SK-N-SH (cell line): Measurements from ENCODE around the gene ITGA2. TPM values are rescaled to one million over a fixed set of nuclear protein-coding genes. Genes with fewer than 3 reads are reported as not detected.

Source experiments
- CTCF ChIA-PET: fragments of 300-600, 350-600 bp; formaldehyde crosslinking; extraction: SDS; loops from one replicate; lab custom pipeline; 2021; lab: Yijun Ruan, JAX
- POLR2A ChIA-PET: fragments of 350-600 bp; sonication (Branson Sonifier 250); formaldehyde crosslinking; extraction: SDS; loops from one replicate; lab custom pipeline; 2020; ENCODE audit warnings: antibody characterized with exemption, inconsistent platforms; lab: Yijun Ruan, JAX
- DNase-seq: peaks from one replicate; pipeline ENCODE4 v3.0.0; 2012
- H2AFZ ChIP-seq: fragments of 200-600 bp; sonication (generic); 2 replicates; pipeline ENCODE4 v1.8.1; 2016; ENCODE audit warnings: antibody characterized with exemption, mild to moderate bottlenecking, low read depth
- H3F3A ChIP-seq: fragments of 200-600 bp; sonication (generic); replicated peaks from 2 replicates; pipeline ENCODE3; 2016; ENCODE audit warnings: antibody characterized with exemption, mild to moderate bottlenecking; ENCODE audit not compliant: insufficient read depth
- H3K27ac ChIP-seq, 2 experiments: fragments of 200-500 bp in 1 of 2; fragments of 200-600 bp in 1 of 2; sonication (Bioruptor generic) in 1 of 2; sonication (generic), shearing (Covaris generic) in 1 of 2; 2 replicates each; pipeline versions ENCODE4 v1.5.1 to v1.6.1; 2014 to 2016; ENCODE audit warnings: low read depth in 2 of 2, inconsistent platforms in 1 of 2, low read length in 1 of 2, mild to moderate bottlenecking in 1 of 2, mixed read lengths in 1 of 2
- H3K27me3 ChIP-seq: fragments of 200-600 bp; sonication (generic), shearing (Covaris generic); 2 replicates; pipeline ENCODE4 v1.6.1; 2016; ENCODE audit warnings: mixed run types; ENCODE audit not compliant: insufficient read depth
- H3K36me3 ChIP-seq, 2 experiments: fragments of 200-500 bp in 1 of 2; fragments of 200-600 bp in 1 of 2; sonication (Bioruptor generic) in 1 of 2; sonication (generic) in 1 of 2; replicated peaks in 1 of 2; 2 replicates each; pipeline versions ENCODE3 to v1.5.1; 2014 to 2016; ENCODE audit warnings: low read length in 1 of 2, mild to moderate bottlenecking in 1 of 2; ENCODE audit not compliant: insufficient read depth in 2 of 2, control insufficient read depth in 1 of 2
- H3K4me1 ChIP-seq, 2 experiments: fragments of 200-500 bp in 1 of 2; fragments of 200-600 bp in 1 of 2; sonication (Bioruptor generic) in 1 of 2; sonication (generic), shearing (Covaris generic) in 1 of 2; 2 replicates each; pipeline versions ENCODE4 v1.5.1 to v1.6.1; 2014 to 2016; ENCODE audit warnings: low read depth in 1 of 2, low read length in 1 of 2, mixed run types in 1 of 2; ENCODE audit not compliant: insufficient read depth in 2 of 2, control insufficient read depth in 1 of 2
- H3K4me2 ChIP-seq: fragments of 200-600 bp; sonication (generic), shearing (Covaris generic); 2 replicates; pipeline ENCODE4 v1.6.1; 2017; ENCODE audit warnings: mixed run types
- H3K4me3 ChIP-seq, 2 experiments: fragments of 200-500 bp in 1 of 2; fragments of 200-600 bp in 1 of 2; sonication (Bioruptor generic) in 1 of 2; sonication (generic), shearing (Covaris generic) in 1 of 2; 2 replicates each; pipeline versions ENCODE4 v1.5.1 to v1.8.1; 2014 to 2016; ENCODE audit warnings: low read depth in 2 of 2, inconsistent platforms in 1 of 2, low read length in 1 of 2, mild to moderate bottlenecking in 1 of 2, mixed read lengths in 1 of 2, moderate library complexity in 1 of 2
- H3K79me2 ChIP-seq: fragments of 200-600 bp; sonication (generic); 2 replicates; pipeline ENCODE4 v1.8.1; 2017; ENCODE audit warnings: mild to moderate bottlenecking; ENCODE audit not compliant: insufficient read depth
- H3K9ac ChIP-seq: fragments of 200-600 bp; sonication (generic); 2 replicates; pipeline ENCODE4 v1.6.1; 2017; ENCODE audit warnings: mixed run types
- H3K9me2 ChIP-seq: fragments of 200-600 bp; sonication (generic); 2 replicates; pipeline ENCODE4 v1.6.1; 2017; ENCODE audit warnings: mixed run types
- H3K9me3 ChIP-seq: fragments of 200-600 bp; sonication (generic); 2 replicates; pipeline ENCODE4 v1.6.1; 2017; ENCODE audit warnings: mixed run types, mild to moderate bottlenecking, moderate library complexity
- H4K20me1 ChIP-seq: fragments of 200-600 bp; sonication (generic); 2 replicates; pipeline ENCODE4 v1.6.1; 2017; ENCODE audit warnings: mild to moderate bottlenecking, mixed run types; ENCODE audit not compliant: insufficient read depth
- CHD2 ChIP-seq: fragments of 150-350 bp; IDR thresholded peaks from 2 replicates; pipeline ENCODE4 v1.6.1; 2018; ENCODE audit warnings: low read length; ENCODE audit not compliant: partially characterized antibody
- EP300 ChIP-seq, 2 experiments: IDR thresholded peaks; 2 replicates each; pipeline versions ENCODE4 v1.4.0 to v1.6.1; 2012; ENCODE audit warnings: borderline replicate concordance in 1 of 2, low read depth in 1 of 2, low read length in 1 of 2
- EZH2phosphoT487 ChIP-seq: fragments of 200-600 bp; sonication (generic); IDR thresholded peaks from 2 replicates; pipeline ENCODE4 v1.6.1; 2017; ENCODE audit warnings: low read depth, mixed run types, mild to moderate bottlenecking, antibody characterized with exemption, moderate library complexity, borderline replicate concordance
- FOXJ3 ChIP-seq: sonication (generic); formaldehyde crosslinking; IDR thresholded peaks from 2 replicates; pipeline ENCODE4 v1.5.1; 2020; ENCODE audit warnings: mild to moderate bottlenecking, missing genetic modification reagents
- FOXM1 ChIP-seq: IDR thresholded peaks from 2 replicates; pipeline ENCODE4 v1.4.0; 2012; ENCODE audit warnings: low read depth, mild to moderate bottlenecking
- GABPA ChIP-seq: IDR thresholded peaks from 2 replicates; pipeline ENCODE4 v1.4.0; 2012; ENCODE audit warnings: low read depth, mild to moderate bottlenecking
- MAX ChIP-seq: IDR thresholded peaks from 2 replicates; pipeline ENCODE4 v1.4.0; 2012; ENCODE audit warnings: low read depth
- NFIC ChIP-seq: IDR thresholded peaks from 2 replicates; pipeline ENCODE4 v1.4.0; 2012; ENCODE audit warnings: borderline replicate concordance
- NRF1 ChIP-seq: IDR thresholded peaks from 2 replicates; pipeline ENCODE4 v1.6.1; 2012; ENCODE audit warnings: low read depth, mild to moderate bottlenecking, low read length
- PBX3 ChIP-seq: IDR thresholded peaks from 2 replicates; pipeline ENCODE4; 2012
- RXRA ChIP-seq: IDR thresholded peaks from 2 replicates; pipeline ENCODE4 v1.4.0; 2012; ENCODE audit warnings: low read depth, mild to moderate bottlenecking, borderline replicate concordance
- TAF1 ChIP-seq: IDR thresholded peaks from 2 replicates; pipeline ENCODE4 v1.6.1; 2012; ENCODE audit warnings: low read depth, mild to moderate bottlenecking, low read length, moderate library complexity, borderline replicate concordance
- USF2 ChIP-seq: fragments of 150-350 bp; IDR thresholded peaks from 2 replicates; pipeline ENCODE4 v1.6.1; 2017; ENCODE audit warnings: antibody characterized with exemption, low read length, low read depth, borderline replicate concordance
- YY1 ChIP-seq: IDR thresholded peaks from 2 replicates; pipeline ENCODE4 v1.4.0; 2012; ENCODE audit warnings: low read depth, mild to moderate bottlenecking
- WGBS: methylation state at CpG from one replicate; pipeline ENCODE4 v1.1.6; 2017; ENCODE audit warnings: low lambda C conversion rate; 5-methylcytosine and 5-hydroxymethylcytosine counted together
- polyA plus RNA-seq, 3 experiments: library from polyadenylated mRNA; depleted of rRNA; stranded (reverse); fragments of >200 nt; gene quantifications; 2 replicates each; pipeline ENCODE4 v1.2.3, GENCODE V29; 2012
- TF ChIP-seq, protein P1 (sequence below): IDR thresholded peaks from 2 replicates; pipeline ENCODE4 v1.4.0; 2012; ENCODE audit warnings: low read depth, borderline replicate concordance
- TF ChIP-seq, protein P2 (sequence below): IDR thresholded peaks from 2 replicates; pipeline ENCODE4 v1.6.1; 2012; ENCODE audit warnings: mild to moderate bottlenecking, low read depth, low read length, moderate library complexity
- TF ChIP-seq, protein P3 (sequence below): fragments of 200-600 bp; sonication (generic); IDR thresholded peaks from 2 replicates; pipeline ENCODE4 v1.6.1; 2017; ENCODE audit warnings: antibody characterized with exemption, mild to moderate bottlenecking, moderate library complexity
- TF ChIP-seq, protein P4 (sequence below): IDR thresholded peaks from 2 replicates; pipeline ENCODE4 v1.4.0; 2012; ENCODE audit warnings: low read depth, borderline replicate concordance

The ITGA2 gene
- polyA plus RNA-seq, 1 of the 3 experiments (the other 2 are of a cell fraction), result 38.2 TPM

DNA sequence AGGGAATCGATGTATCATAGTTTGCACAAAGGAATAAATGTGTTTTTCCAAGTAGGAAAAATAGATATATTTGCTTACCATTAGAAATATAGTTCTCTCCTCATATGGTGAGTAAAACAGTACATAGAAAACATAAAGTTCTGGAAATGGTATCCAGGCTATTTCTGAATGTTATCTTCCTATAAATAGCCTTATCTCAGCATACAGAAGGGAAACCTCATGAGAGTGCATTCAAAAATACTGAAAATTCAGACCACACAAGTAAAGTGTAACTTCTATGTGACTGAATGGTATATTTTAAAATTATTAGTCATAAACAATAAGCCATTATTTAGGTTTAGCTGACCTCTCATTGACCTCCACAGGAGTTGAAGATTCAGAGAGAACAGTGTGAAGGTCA lies 76.9 kb downstream of the ITGA2 start:
- no peak for TF ChIP-seq FOXM1
- TF ChIP-seq NRF1, result no peak
- TF ChIP-seq EP300 (IDR thresholded peaks at IDR 0.05; ENCODE audit: borderline replicate concordance in 1 of 2, low read depth in 1 of 2, low read length in 1 of 2), result no peak
- no peak for TF ChIP-seq FOXJ3
- TF ChIP-seq MAX, result no peak
- TF ChIP-seq NFIC, result no peak
- TF ChIP-seq EZH2phosphoT487, result no peak
- TF ChIP-seq, protein P1, sequence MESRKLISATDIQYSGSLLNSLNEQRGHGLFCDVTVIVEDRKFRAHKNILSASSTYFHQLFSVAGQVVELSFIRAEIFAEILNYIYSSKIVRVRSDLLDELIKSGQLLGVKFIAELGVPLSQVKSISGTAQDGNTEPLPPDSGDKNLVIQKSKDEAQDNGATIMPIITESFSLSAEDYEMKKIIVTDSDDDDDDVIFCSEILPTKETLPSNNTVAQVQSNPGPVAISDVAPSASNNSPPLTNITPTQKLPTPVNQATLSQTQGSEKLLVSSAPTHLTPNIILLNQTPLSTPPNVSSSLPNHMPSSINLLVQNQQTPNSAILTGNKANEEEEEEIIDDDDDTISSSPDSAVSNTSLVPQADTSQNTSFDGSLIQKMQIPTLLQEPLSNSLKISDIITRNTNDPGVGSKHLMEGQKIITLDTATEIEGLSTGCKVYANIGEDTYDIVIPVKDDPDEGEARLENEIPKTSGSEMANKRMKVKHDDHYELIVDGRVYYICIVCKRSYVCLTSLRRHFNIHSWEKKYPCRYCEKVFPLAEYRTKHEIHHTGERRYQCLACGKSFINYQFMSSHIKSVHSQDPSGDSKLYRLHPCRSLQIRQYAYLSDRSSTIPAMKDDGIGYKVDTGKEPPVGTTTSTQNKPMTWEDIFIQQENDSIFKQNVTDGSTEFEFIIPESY, result no peak
- TF ChIP-seq TAF1, result no peak
- no peak for TF ChIP-seq CHD2
- no peak for TF ChIP-seq GABPA
- no peak for TF ChIP-seq YY1
- TF ChIP-seq PBX3, result no peak
- TF ChIP-seq, protein P2, sequence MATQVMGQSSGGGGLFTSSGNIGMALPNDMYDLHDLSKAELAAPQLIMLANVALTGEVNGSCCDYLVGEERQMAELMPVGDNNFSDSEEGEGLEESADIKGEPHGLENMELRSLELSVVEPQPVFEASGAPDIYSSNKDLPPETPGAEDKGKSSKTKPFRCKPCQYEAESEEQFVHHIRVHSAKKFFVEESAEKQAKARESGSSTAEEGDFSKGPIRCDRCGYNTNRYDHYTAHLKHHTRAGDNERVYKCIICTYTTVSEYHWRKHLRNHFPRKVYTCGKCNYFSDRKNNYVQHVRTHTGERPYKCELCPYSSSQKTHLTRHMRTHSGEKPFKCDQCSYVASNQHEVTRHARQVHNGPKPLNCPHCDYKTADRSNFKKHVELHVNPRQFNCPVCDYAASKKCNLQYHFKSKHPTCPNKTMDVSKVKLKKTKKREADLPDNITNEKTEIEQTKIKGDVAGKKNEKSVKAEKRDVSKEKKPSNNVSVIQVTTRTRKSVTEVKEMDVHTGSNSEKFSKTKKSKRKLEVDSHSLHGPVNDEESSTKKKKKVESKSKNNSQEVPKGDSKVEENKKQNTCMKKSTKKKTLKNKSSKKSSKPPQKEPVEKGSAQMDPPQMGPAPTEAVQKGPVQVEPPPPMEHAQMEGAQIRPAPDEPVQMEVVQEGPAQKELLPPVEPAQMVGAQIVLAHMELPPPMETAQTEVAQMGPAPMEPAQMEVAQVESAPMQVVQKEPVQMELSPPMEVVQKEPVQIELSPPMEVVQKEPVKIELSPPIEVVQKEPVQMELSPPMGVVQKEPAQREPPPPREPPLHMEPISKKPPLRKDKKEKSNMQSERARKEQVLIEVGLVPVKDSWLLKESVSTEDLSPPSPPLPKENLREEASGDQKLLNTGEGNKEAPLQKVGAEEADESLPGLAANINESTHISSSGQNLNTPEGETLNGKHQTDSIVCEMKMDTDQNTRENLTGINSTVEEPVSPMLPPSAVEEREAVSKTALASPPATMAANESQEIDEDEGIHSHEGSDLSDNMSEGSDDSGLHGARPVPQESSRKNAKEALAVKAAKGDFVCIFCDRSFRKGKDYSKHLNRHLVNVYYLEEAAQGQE, result no peak
- no peak for TF ChIP-seq USF2
- no peak for TF ChIP-seq RXRA
- TF ChIP-seq, protein P3, sequence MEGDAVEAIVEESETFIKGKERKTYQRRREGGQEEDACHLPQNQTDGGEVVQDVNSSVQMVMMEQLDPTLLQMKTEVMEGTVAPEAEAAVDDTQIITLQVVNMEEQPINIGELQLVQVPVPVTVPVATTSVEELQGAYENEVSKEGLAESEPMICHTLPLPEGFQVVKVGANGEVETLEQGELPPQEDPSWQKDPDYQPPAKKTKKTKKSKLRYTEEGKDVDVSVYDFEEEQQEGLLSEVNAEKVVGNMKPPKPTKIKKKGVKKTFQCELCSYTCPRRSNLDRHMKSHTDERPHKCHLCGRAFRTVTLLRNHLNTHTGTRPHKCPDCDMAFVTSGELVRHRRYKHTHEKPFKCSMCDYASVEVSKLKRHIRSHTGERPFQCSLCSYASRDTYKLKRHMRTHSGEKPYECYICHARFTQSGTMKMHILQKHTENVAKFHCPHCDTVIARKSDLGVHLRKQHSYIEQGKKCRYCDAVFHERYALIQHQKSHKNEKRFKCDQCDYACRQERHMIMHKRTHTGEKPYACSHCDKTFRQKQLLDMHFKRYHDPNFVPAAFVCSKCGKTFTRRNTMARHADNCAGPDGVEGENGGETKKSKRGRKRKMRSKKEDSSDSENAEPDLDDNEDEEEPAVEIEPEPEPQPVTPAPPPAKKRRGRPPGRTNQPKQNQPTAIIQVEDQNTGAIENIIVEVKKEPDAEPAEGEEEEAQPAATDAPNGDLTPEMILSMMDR, result no peak
- TF ChIP-seq, protein P4, sequence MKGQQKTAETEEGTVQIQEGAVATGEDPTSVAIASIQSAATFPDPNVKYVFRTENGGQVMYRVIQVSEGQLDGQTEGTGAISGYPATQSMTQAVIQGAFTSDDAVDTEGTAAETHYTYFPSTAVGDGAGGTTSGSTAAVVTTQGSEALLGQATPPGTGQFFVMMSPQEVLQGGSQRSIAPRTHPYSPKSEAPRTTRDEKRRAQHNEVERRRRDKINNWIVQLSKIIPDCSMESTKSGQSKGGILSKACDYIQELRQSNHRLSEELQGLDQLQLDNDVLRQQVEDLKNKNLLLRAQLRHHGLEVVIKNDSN, result no peak
- no peak overlapping the region for H2AFZ ChIP-seq
- peaks cover 0 to 10% of the 10 kb centered on the region in 2 experiments; a peak in 1 of 4 replicates for H3K4me1 ChIP-seq
- ChIA-PET POLR2A (no interaction called here), CTCF (no interaction called here)
- H4K20me1 ChIP-seq, result no peaks in the 10 kb centered on the region
- H3K4me3 ChIP-seq, result no peak overlapping the region
- WGBS, result 100% methylated on average over 1 of the region's 1 CpG
- no peaks in the 10 kb centered on the region for H3K9me3 ChIP-seq
- 0 out of 2 replicates have a peak, but pooled peaks cover 12% of the 10 kb centered on the region for H3K79me2 ChIP-seq
- H3K4me2 ChIP-seq, result no peak overlapping the region
- peaks cover 38% of the 10 kb centered on the region for H3F3A ChIP-seq
- no peak for DNase-seq
- no peaks in the 10 kb centered on the region for H3K9me2 ChIP-seq
- H3K9ac ChIP-seq, result no peak overlapping the region
- H3K27me3 ChIP-seq, result no peaks in the 10 kb centered on the region
- peaks cover 67 to 99% of the 10 kb centered on the region in 2 experiments for H3K36me3 ChIP-seq
- H3K27ac ChIP-seq, result no peak overlapping the region
